B cell (primary cell): ENCODE measurements around the gene FHIT.

Source experiments
- EZH2 ChIP-seq: IDR thresholded peaks from 2 replicates; pipeline ENCODE4 v1.6.1; 2012; ENCODE audit warnings: borderline replicate concordance, low read depth, mild to moderate bottlenecking, moderate library complexity, low read length; ENCODE audit not compliant: insufficient read depth, poor library complexity, severe bottlenecking
- TF ChIP-seq, protein P1 (sequence below): fragments of 200-600 bp; IDR thresholded peaks from one replicate; pipeline ENCODE4 v1.8.0; 2022; ENCODE audit warnings: antibody characterized with exemption, mild to moderate bottlenecking

DNA sequence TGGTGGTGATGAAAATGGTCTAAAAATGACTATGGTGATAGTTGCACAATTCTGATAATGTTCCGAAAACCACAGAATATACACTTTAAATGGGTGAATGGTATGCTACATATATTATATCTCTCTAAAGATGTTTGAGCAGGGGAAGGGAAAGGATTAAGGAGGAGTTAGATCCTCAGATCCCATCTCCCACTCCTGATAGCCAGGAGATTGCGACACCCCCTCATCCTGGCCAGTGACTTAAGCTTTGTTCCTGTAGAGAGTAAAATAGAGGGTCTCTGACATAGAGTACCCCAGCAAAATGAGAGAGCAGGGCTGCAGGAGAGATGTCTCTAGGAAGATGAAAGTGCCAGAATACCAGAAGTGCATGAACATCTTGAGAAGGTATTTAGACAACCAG is 984.8 kb downstream of the FHIT start:
- TF ChIP-seq, protein P1, sequence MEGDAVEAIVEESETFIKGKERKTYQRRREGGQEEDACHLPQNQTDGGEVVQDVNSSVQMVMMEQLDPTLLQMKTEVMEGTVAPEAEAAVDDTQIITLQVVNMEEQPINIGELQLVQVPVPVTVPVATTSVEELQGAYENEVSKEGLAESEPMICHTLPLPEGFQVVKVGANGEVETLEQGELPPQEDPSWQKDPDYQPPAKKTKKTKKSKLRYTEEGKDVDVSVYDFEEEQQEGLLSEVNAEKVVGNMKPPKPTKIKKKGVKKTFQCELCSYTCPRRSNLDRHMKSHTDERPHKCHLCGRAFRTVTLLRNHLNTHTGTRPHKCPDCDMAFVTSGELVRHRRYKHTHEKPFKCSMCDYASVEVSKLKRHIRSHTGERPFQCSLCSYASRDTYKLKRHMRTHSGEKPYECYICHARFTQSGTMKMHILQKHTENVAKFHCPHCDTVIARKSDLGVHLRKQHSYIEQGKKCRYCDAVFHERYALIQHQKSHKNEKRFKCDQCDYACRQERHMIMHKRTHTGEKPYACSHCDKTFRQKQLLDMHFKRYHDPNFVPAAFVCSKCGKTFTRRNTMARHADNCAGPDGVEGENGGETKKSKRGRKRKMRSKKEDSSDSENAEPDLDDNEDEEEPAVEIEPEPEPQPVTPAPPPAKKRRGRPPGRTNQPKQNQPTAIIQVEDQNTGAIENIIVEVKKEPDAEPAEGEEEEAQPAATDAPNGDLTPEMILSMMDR: no peak
- TF ChIP-seq EZH2: no peak
